ENCODE measurements around the gene ASCL4. TPM values are rescaled to one million over a fixed set of nuclear protein-coding genes. Genes with fewer than 3 reads are reported as not detected.

The ASCL4 gene
- total RNA-seq, 4 donors from 2014 or later, result not detected

- Histone ChIP-seq H3K9me3 (no peaks in the 10 kb centered on the region), H3K4me3 (no peak overlapping the region), H3K27ac (no peak overlapping the region), H3K36me3 (no peaks in the 10 kb centered on the region), H3K27me3 (no peaks in the 10 kb centered on the region), H3K4me1 (no peaks in the 10 kb centered on the region)
- no peak for DNase-seq
- no peak for TF ChIP-seq POLR2A (IDR thresholded peaks at IDR 0.05)
- TF ChIP-seq CTCF (IDR thresholded peaks at IDR 0.05), result no peak
- intact Hi-C loops (cut with DNase I; ENCODE audit: low total_unique reads), result no loop called here
These were observed 19.9 kb downstream of the ASCL4 start for GRCh38 chr12:107794451-107794850.

GRCh38 chr12:107798580-107798979, 24.1 kb downstream of the ASCL4 start:
- Histone ChIP-seq H3K9me3 (no peaks in the 10 kb centered on the region), H3K4me3 (no peak overlapping the region), H3K27ac (no peak overlapping the region), H3K36me3 (no peaks in the 10 kb centered on the region), H3K27me3 (no peaks in the 10 kb centered on the region), H3K4me1 (no peaks in the 10 kb centered on the region)
- intact Hi-C loops (cut with DNase I; ENCODE audit: low total_unique reads), result no loop called here
- TF ChIP-seq POLR2A (IDR thresholded peaks at IDR 0.05), result no peak
- no peak for TF ChIP-seq CTCF (IDR thresholded peaks at IDR 0.05)
- no peak for DNase-seq

GRCh38 chr12:107801150-107801549, 26.6 kb downstream of the ASCL4 start:
- TF ChIP-seq CTCF (IDR thresholded peaks at IDR 0.05) (no peak), POLR2A (IDR thresholded peaks at IDR 0.05) (no peak)
- Histone ChIP-seq H3K36me3 (no peaks in the 10 kb centered on the region), H3K4me3 (no peak overlapping the region), H3K27ac (no peak overlapping the region), H3K27me3 (no peaks in the 10 kb centered on the region), H3K9me3 (no peaks in the 10 kb centered on the region), H3K4me1 (no peaks in the 10 kb centered on the region)
- DNase-seq, result no peak
- intact Hi-C loops (cut with DNase I; ENCODE audit: low total_unique reads), result no loop called here

- Histone ChIP-seq H3K9me3 (no peaks in the 10 kb centered on the region), H3K4me1 (no peaks in the 10 kb centered on the region), H3K27ac (no peak overlapping the region), H3K27me3 (no peaks in the 10 kb centered on the region), H3K36me3 (no peaks in the 10 kb centered on the region), H3K4me3 (no peak overlapping the region)
- TF ChIP-seq CTCF (IDR thresholded peaks at IDR 0.05) (no peak), POLR2A (IDR thresholded peaks at IDR 0.05) (no peak)
- intact Hi-C loops (cut with DNase I; ENCODE audit: low total_unique reads), result no loop called here
- no peak for DNase-seq
These were observed 28.6 kb downstream of the ASCL4 start for GRCh38 chr12:107803092-107803491.

- Histone ChIP-seq H3K27me3 (no peaks in the 10 kb centered on the region), H3K4me1 (no peaks in the 10 kb centered on the region), H3K27ac (no peak overlapping the region), H3K4me3 (no peak overlapping the region), H3K9me3 (no peaks in the 10 kb centered on the region), H3K36me3 (no peaks in the 10 kb centered on the region)
- intact Hi-C loops (cut with DNase I; ENCODE audit: low total_unique reads), result no loop called here
- no peak for TF ChIP-seq POLR2A (IDR thresholded peaks at IDR 0.05)
- no peak for TF ChIP-seq CTCF (IDR thresholded peaks at IDR 0.05)
- no peak for DNase-seq
These were observed 31.1 kb downstream of the ASCL4 start for GRCh38 chr12:107805488-107806180.

Measured in uterus (tissue), 4 donors.